PC-3 (cell line): Measurements from ENCODE around the gene ARL14EPL. TPM values are rescaled to one million over a fixed set of nuclear protein-coding genes. Genes with fewer than 3 reads are reported as not detected.
A peak's percentile ranks its signal among the peaks of the same experiment; 100 is the strongest.

ENCODE experiments used
- ATAC-seq: fragments of 200-7000 bp; cut with Tn5 transposase; 2 replicates; pipeline ENCODE4 v1.9.1; 2020; ENCODE audit warnings: mild to moderate bottlenecking, moderate library complexity
- BruUV-seq: library from RNA; stranded (reverse); fragments of 400-500 nt; replicated peaks from 2 replicates; lab custom pipeline; 2021; lab: Mats Ljungman, UMichigan
- CTCF ChIA-PET: fragments of 300-600 bp; sonication (Branson Sonifier 250); formaldehyde crosslinking; loops from one replicate; lab custom pipeline; 2022; ENCODE audit warnings: antibody characterized with exemption; lab: Charles Lee
- POLR2A ChIA-PET: fragments of 300-600 bp; sonication (Branson Sonifier 250); formaldehyde crosslinking; loops from one replicate; lab custom pipeline; 2022; ENCODE audit warnings: antibody characterized with exemption; ENCODE audit not compliant: unreplicated experiment; lab: Charles Lee
- DNase-seq: peaks from one replicate; pipeline ENCODE4 v3.0.0-alpha.2; 2015
- H2AFZ ChIP-seq: fragments of 300-600 bp; sonication (generic); 2 replicates; pipeline ENCODE4 v1.6.0; 2016; ENCODE audit warnings: antibody characterized with exemption, low read length
- H3F3A ChIP-seq: fragments of 300-600 bp; sonication (generic); one replicate; pipeline ENCODE4 v1.6.0; 2017; ENCODE audit warnings: antibody characterized with exemption, low read length, control low read depth, mild to moderate bottlenecking; ENCODE audit not compliant: unreplicated experiment
- H3K27ac ChIP-seq: fragments of 300-600 bp; sonication (generic); 2 replicates; pipeline ENCODE4 v1.5.1; 2016; ENCODE audit warnings: mild to moderate bottlenecking, low read length
- H3K27me3 ChIP-seq: fragments of 300-600 bp; sonication (generic); 2 replicates; pipeline ENCODE4 v1.6.1; 2016; ENCODE audit warnings: low read length, mixed read lengths
- H3K36me3 ChIP-seq: fragments of 300-600 bp; sonication (generic); 2 replicates; pipeline ENCODE4 v1.6.1; 2016; ENCODE audit warnings: low read depth, mixed run types, low read length, mixed read lengths
- H3K4me1 ChIP-seq: fragments of 300-600 bp; sonication (generic); 2 replicates; pipeline ENCODE4 v1.5.1; 2016; ENCODE audit warnings: low read length; ENCODE audit not compliant: insufficient read depth
- H3K4me2 ChIP-seq: fragments of 300-600 bp; sonication (generic); 2 replicates; pipeline ENCODE4 v1.6.0; 2016; ENCODE audit warnings: low read length
- H3K4me3 ChIP-seq: fragments of 300-600 bp; sonication (generic); 2 replicates; pipeline ENCODE4 v1.5.1; 2016; ENCODE audit warnings: mild to moderate bottlenecking, low read length, mixed read lengths
- H3K79me2 ChIP-seq: fragments of 300-600 bp; sonication (generic); 2 replicates; pipeline ENCODE4 v1.6.1; 2017; ENCODE audit warnings: low read length, mixed read lengths
- H3K9ac ChIP-seq: fragments of 300-600 bp; sonication (generic); 2 replicates; pipeline ENCODE4 v1.6.0; 2016; ENCODE audit warnings: mild to moderate bottlenecking, low read length
- H3K9me2 ChIP-seq: fragments of 300-600 bp; sonication (generic); replicated peaks from 2 replicates; pipeline ENCODE4 v1.6.1; 2016; ENCODE audit warnings: mixed run types, low read length, mixed read lengths
- H3K9me3 ChIP-seq: fragments of 300-600 bp; sonication (generic); 2 replicates; pipeline ENCODE4 v1.6.1; 2016; ENCODE audit warnings: low read length, mixed read lengths
- H4K20me1 ChIP-seq: fragments of 300-600 bp; sonication (generic); 2 replicates; pipeline ENCODE4 v1.6.1; 2016; ENCODE audit warnings: low read length, mixed read lengths
- CTCF ChIP-seq: fragments of 300-600 bp; sonication (generic); conservative IDR thresholded peaks from 2 replicates; pipeline ENCODE4 v1.5.1; 2017; ENCODE audit warnings: antibody characterized with exemption, low read depth, mild to moderate bottlenecking, low read length
- EZH2 ChIP-seq: fragments of 300-600 bp; sonication (generic); IDR thresholded peaks from one replicate; pipeline ENCODE4 v1.6.1; 2017; ENCODE audit warnings: antibody characterized with exemption, mild to moderate bottlenecking, low read length; ENCODE audit not compliant: unreplicated experiment
- EZH2phosphoT487 ChIP-seq: fragments of 300-600 bp; sonication (generic); IDR thresholded peaks from 2 replicates; pipeline ENCODE4 v1.6.1; 2018; ENCODE audit warnings: mild to moderate bottlenecking, antibody characterized with exemption, low read length, borderline replicate concordance
- intact Hi-C: fragments of 100-400 bp; cut with micrococcal nuclease; formaldehyde crosslinking; loops from 2 replicates; pipeline ENCODE4 v1.9.0; 2023
- total RNA-seq: library from RNA; depleted of rRNA; stranded (reverse); fragments of >200 nt; gene quantifications from 2 replicates; pipeline ENCODE4 v1.2.3, GENCODE V29; 2014

The ARL14EPL gene
- total RNA-seq, 1 experiment from 2014 or later = not detected

GRCh38 chr5:115995351-115995750, 36.9 kb upstream of the ARL14EPL start:
- Histone ChIP-seq H3K9me2 (no peaks in the 10 kb centered on the region), H3F3A (no peaks in the 10 kb centered on the region), H3K4me3 (no peak overlapping the region), H3K27me3 (no peaks in the 10 kb centered on the region), H4K20me1 (no peaks in the 10 kb centered on the region), H3K9me3 (no peaks in the 10 kb centered on the region), H3K27ac (no peak overlapping the region), H3K4me2 (no peak overlapping the region), H3K9ac (no peak overlapping the region), H3K79me2 (no peaks in the 10 kb centered on the region), H3K4me1 (no peaks in the 10 kb centered on the region), H3K36me3 (no peaks in the 10 kb centered on the region), H2AFZ (no peak overlapping the region)
- DNase-seq (no peak), ATAC-seq (no peak)
- POLR2A ChIA-PET = no interaction called here
- CTCF ChIA-PET = no interaction called here
- intact Hi-C loops = no loop called here
- no TSS peak for BruUV-seq
- no peak for TF ChIP-seq EZH2
- TF ChIP-seq EZH2phosphoT487 = no peak
- TF ChIP-seq CTCF = no peak

GRCh38 chr5:116002116-116002906, 30.0 kb upstream of the ARL14EPL start:
- H4K20me1 ChIP-seq = no peaks in the 10 kb centered on the region
- CTCF ChIA-PET = no interaction called here
- H3F3A ChIP-seq = no peaks in the 10 kb centered on the region
- H3K27ac ChIP-seq = no peak overlapping the region
- peak overlapping the region; percentile 12; the same call in 1 of the 2 replicates for H3K4me2 ChIP-seq
- H3K79me2 ChIP-seq = no peaks in the 10 kb centered on the region
- no peaks in the 10 kb centered on the region for H3K9me3 ChIP-seq
- POLR2A ChIA-PET = interaction anchor here (0.6 kb wide), 1 partner anchor 21 kb away, joined by 3 read pairs; no protein-coding TSS in a partner anchor
- peak; percentile 93 for ATAC-seq
- no peak overlapping the region for H3K4me3 ChIP-seq
- no peak overlapping the region for H3K9ac ChIP-seq
- peaks cover 10% of the 10 kb centered on the region; the same call in 1 of the 2 replicates for H3K4me1 ChIP-seq
- TF ChIP-seq EZH2 (no peak), EZH2phosphoT487 (no peak), CTCF (no peak)
- H3K36me3 ChIP-seq = no peaks in the 10 kb centered on the region
- peak; percentile 43 for DNase-seq
- H3K9me2 ChIP-seq = no peaks in the 10 kb centered on the region
- intact Hi-C loops = no loop called here
- no peaks in the 10 kb centered on the region for H3K27me3 ChIP-seq
- no TSS peak for BruUV-seq
- H2AFZ ChIP-seq = peak overlapping the region; percentile 64; the same call in 1 of the 2 replicates

GRCh38 chr5:116004248-116004647, 28.0 kb upstream of the ARL14EPL start:
- Histone ChIP-seq H3K27ac (no peak overlapping the region), H3K9me3 (no peaks in the 10 kb centered on the region), H3K4me2 (no peak overlapping the region), H3K36me3 (no peaks in the 10 kb centered on the region), H4K20me1 (no peaks in the 10 kb centered on the region), H3F3A (no peaks in the 10 kb centered on the region), H3K9me2 (no peaks in the 10 kb centered on the region), H3K4me3 (no peak overlapping the region), H3K79me2 (no peaks in the 10 kb centered on the region), H2AFZ (no peak overlapping the region), H3K9ac (no peak overlapping the region), H3K27me3 (no peaks in the 10 kb centered on the region), H3K4me1 (peaks cover 10% of the 10 kb centered on the region; the same call in 1 of the 2 replicates)
- intact Hi-C loops = no loop called here
- ATAC-seq (no peak), DNase-seq (no peak)
- no TSS peak for BruUV-seq
- POLR2A ChIA-PET = no interaction called here
- CTCF ChIA-PET = no interaction called here
- TF ChIP-seq EZH2phosphoT487 (no peak), CTCF (no peak), EZH2 (no peak)
